CD4-positive, alpha-beta T cell treated with Interleukin-1 beta for 1 hour (primary cell): ENCODE measurements around the gene PRAMEF8.
"Not testable (repeated sequence)": the region's sequence is repeated elsewhere in the genome, so short reads cannot be mapped to it uniquely, and the experiment has no call there.

ENCODE experiments used
- DNase-seq, 2 donors: peaks; one replicate each; pipeline ENCODE4 v3.0.0-alpha.2; 2020 to 2022

Gene PRAMEF8

GRCh38 chr1:13285037-13285436 is at the start of gene PRAMEF8:
PRAMEF8 (minus strand) TSS chr1:13285137; CDS start chr1:13284091, 1,046 bp downstream.
- not testable (repeated sequence) for DNase-seq

- DNase-seq = not testable (repeated sequence)
Measured at GRCh38 chr1:13315281-13315680, 30.3 kb upstream of the PRAMEF8 start, which contains the start of gene PRAMEF15. PRAMEF15 (plus strand) TSS chr1:13315581; CDS start chr1:13318408, 2,827 bp downstream.

DNA sequence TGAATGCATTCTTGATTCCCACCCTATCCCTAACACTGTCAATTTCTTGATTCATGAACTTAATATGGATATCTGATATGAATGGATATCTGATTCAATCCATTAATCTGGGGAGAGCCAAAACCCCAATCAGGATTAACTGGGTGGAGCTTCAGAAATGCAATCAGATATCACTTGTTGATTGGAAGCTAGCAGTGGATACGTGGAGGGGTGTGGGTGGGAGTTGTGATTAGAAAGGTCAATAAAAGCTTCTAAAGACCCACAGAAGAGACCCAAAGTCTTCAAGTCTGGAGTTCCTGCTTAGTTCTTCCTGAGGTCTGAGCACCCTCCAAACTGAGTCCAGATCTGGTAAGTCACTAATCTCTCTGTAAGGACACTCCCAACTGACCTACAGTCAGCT is 18.3 kb upstream of the PRAMEF8 start, which contains the start of gene PRAMEF33:
Gene PRAMEF33, plus strand, starts transcription at position 301 of the 400 bp plus-strand sequence. CDS start 2,416 bp downstream, outside the sequence.
- DNase-seq = not testable (repeated sequence)

GRCh38 chr1:13302197-13302596 is 17.3 kb upstream of the PRAMEF8 start:
- DNase-seq = not testable (repeated sequence)

GRCh38 chr1:13298699-13299098 is 13.8 kb upstream of the PRAMEF8 start:
- DNase-seq = not testable (repeated sequence)

DNA sequence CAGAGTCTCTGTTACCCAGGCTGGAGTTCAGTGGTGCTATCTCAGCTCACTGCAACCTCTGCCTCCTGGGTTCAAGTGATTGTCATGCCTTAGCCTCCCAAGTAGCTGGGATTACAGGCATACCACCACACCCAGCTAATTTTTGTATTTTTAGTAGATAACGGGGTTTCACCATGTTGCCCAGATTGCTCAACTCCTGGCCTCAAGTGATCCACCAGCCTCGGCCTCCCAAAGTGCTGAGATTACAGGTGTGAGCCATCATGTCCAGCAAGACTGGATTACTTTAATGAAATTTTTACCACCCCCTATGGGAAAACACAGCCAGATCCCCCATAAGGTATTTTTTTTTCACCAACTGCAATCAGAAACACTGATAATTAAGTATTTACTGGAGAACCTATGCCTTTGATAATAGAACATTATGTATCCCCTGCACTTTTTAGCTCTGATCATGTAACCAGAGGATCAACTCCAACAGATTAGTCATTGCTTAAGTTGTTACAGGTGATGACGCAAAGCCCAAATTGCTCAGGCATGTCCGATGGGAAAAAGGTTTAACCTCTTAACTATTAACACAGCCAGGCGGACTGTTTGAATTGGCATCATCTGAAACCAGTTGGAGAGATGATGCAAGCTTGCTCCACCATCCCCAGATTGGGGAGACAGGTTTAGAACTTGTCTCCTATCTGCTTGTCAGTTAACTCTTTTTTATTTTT is 12.4 kb upstream of the PRAMEF8 start:
- DNase-seq = not testable (repeated sequence)

DNA sequence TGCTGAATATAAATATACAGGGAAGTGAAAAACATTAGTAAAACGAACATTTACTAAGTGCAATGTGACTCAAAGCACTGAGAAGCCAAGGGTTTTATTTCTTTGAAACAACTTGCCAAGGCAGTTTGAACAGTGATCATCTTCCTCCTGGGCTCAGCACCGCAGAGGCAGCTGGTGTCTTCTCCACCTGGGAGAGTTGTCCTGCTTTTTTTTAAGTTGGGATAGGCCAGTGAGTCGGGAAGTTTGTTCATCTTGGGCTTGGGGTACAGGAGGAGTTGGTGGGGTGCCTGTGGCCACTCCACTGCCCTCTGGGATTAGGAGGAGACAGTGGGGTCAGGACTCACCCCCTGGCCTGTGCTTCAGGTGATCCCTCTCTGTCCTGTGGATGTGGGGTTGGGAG is 4.1 kb upstream of the PRAMEF8 start:
- not testable (repeated sequence) for DNase-seq

GRCh38 chr1:13279617-13280016 is 5.3 kb downstream of the PRAMEF8 start:
- not testable (repeated sequence) for DNase-seq

DNA sequence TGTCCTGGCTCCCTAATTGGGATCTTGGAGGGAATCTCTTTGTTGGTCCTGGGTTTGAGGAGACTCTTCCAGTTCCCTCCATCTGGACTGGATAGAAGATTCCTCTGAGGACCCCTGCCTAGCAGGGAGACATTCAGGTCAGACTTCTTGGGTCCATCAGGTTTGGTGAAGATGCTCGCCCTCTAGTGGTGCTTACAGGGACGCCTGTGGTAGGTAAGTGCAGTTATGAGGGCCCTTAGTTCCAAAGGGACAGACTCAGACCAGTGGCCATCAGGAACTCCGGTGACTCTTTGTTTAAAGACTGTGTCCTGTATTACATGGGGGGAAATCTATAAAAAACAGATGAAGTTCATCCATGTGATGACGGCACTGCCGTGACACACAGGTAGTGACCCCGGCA is 7.9 kb downstream of the PRAMEF8 start:
- DNase-seq = not testable (repeated sequence)

- not testable (repeated sequence) for DNase-seq
Measured at GRCh38 chr1:13265124-13265523, 19.8 kb downstream of the PRAMEF8 start.

GRCh38 chr1:13253898-13254297 is 31.0 kb downstream of the PRAMEF8 start, which contains the start of gene PRAMEF5:
PRAMEF5 (plus strand) TSS chr1:13254198; CDS start chr1:13259269, 5,071 bp downstream.
- not testable (repeated sequence) for DNase-seq

DNA sequence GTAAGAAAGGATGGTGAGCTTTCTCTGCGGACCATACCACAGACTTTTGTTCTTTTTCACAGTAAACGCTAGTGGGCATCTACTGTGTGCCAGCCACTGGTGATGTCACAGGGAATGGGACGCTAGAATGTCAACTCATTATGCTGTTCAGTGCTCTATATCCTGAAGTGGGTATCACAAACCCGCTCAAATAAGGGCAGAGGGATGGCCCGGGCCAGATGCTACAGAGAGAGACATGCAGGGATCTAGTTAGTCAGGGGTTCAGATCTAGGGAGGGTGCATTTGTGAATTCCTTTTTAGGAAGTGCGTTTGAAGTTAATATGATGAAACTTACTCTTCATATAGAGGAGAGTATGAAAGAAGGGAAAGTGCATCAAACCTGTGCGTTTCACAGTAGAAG is 37.8 kb downstream of the PRAMEF8 start:
- DNase-seq = not testable (repeated sequence)

DNA sequence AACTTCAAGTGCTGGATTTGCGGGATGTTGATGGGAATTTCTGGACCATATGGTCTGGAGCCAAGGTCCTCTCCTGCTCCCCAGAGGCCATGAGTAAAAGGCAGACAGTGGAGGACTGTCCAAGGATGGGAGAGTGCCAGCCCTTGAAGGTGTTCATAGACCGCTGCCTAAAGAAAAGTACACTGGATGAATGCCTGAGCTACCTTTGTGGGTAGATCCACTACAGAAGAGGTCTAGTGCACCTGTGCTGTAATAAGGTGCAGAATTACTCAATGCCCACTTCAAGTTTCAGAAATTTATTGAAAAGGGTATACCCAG is 38.4 kb downstream of the PRAMEF8 start:
- DNase-seq = not testable (repeated sequence)

DNA sequence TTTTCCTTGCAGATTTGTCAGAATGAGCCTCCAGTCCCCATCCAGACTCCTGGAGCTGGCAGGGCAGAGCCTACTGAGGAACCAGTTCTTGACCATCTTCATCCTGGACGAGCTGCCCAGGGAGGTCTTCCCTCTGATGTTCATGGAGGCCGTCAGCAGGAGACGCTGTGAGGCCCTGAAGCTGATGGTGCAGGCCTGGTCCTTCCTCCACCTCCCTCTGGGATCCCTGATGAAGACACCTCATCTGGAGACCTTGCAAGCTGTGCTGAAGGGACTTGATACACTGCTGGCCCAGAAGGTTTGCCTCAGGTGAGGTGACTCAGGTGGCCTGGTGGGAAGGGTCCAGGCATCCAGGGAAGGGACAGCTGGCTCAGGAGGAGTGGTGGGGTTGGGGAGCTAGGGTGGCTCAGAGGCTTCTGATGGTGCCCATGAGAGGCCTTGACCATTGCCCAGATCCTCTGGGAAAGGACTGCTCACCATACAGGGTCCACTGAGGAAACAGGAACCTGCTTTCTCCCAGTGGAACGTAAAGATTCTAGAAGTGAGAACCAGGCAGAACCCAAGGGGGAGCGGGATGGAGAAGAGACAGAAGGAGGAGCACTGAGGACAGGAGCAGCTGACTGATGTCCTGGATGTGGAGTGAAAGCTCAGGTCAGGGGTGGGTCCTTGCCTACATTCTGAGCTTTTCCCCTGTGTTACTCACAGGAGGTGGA is 38.9 kb downstream of the PRAMEF8 start:
- not testable (repeated sequence) for DNase-seq

- not testable (repeated sequence) for DNase-seq
Measured at GRCh38 chr1:13243536-13244263, 41.2 kb downstream of the PRAMEF8 start.

DNA sequence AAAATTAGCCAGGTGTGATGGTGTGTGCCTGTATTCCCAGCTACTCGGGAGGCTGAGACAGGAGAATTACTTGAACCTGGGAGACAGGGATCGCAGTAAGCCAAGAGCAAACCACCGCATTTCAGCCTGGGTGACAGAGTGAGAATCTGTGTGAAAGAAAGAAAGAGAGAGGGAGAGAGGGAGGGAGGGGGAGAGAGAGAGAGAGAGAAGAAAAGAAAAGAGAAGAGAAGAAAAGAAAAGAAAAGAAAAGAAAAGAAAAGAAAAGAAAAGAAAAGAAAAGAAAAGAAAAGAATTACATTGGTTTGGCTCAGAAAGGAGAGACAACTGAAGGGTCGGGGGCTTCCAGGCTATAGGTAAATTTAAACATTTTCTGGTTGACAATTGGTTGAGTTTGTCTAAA is 45.3 kb downstream of the PRAMEF8 start:
- not testable (repeated sequence) for DNase-seq

- DNase-seq = not testable (repeated sequence)
Measured at GRCh38 chr1:13237572-13237971, 47.4 kb downstream of the PRAMEF8 start.

DNA sequence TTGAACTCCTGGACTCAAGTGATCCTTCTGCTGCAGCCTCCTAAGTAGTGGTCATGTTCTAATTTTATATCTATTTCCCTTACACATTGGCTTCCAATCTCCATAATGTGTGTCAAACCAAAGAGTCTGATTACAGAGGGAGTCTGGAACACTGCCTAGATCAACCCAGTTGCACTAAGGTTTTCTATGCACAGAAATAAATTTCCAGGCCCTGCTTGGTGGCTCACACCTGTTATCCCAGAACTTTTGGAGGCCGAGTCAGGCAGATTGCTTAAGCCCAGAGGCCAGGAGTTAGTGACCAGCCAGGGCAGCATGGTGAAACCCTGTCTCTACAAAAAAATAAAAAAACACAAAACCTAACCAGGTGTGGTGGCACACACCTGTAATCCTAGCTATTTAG is 50.9 kb downstream of the PRAMEF8 start:
- DNase-seq = not testable (repeated sequence)

- DNase-seq = not testable (repeated sequence)
Measured at GRCh38 chr1:13232056-13232455, 52.9 kb downstream of the PRAMEF8 start.
